GM23338 (cell line): Measurements from ENCODE around the gene NOL12. TPM values are rescaled to one million over a fixed set of nuclear protein-coding genes. Genes with fewer than 3 reads are reported as not detected.

ENCODE experiments used
- ATAC-seq: fragments of 200-7000 bp; cut with Tn5 transposase; 3 replicates; pipeline ENCODE4 v1.9.1; 2020
- DNase-seq: peaks from one replicate; pipeline ENCODE4 v3.0.0-alpha.2; 2015; ENCODE audit warnings: low spot score
- H2AFZ ChIP-seq: fragments of 200-600 bp; sonication (generic); 2 replicates; pipeline ENCODE4 v1.8.0; 2016; ENCODE audit warnings: antibody characterized with exemption, mild to moderate bottlenecking, moderate library complexity
- H3F3A ChIP-seq: fragments of 200-600 bp; sonication (generic); replicated peaks from 2 replicates; pipeline ENCODE4 v1.8.0; 2017; ENCODE audit warnings: antibody characterized with exemption, mixed run types, low read depth
- H3K27ac ChIP-seq: fragments of 200-600 bp; sonication (generic); 2 replicates; pipeline ENCODE4 v1.6.1; 2016; ENCODE audit warnings: low read depth
- H3K27me3 ChIP-seq: fragments of 200-600 bp; sonication (generic); 2 replicates; pipeline ENCODE4 v1.8.0; 2016; ENCODE audit warnings: mild to moderate bottlenecking, mixed run types, moderate library complexity; ENCODE audit not compliant: insufficient read depth
- H3K36me3 ChIP-seq: fragments of 200-600 bp; sonication (generic); 2 replicates; pipeline ENCODE4 v1.8.0; 2016; ENCODE audit warnings: mild to moderate bottlenecking; ENCODE audit not compliant: insufficient read depth
- H3K4me1 ChIP-seq: fragments of 200-600 bp; sonication (generic); 2 replicates; pipeline ENCODE4 v1.8.0; 2016; ENCODE audit warnings: mild to moderate bottlenecking, moderate library complexity; ENCODE audit not compliant: insufficient read depth
- H3K4me2 ChIP-seq: fragments of 200-600 bp; sonication (generic); 2 replicates; pipeline ENCODE4 v1.7.1; 2017; ENCODE audit warnings: mixed run types
- H3K4me3 ChIP-seq: fragments of 200-600 bp; sonication (generic); 2 replicates; pipeline ENCODE4 v1.6.1; 2016; ENCODE audit warnings: mixed run types
- H3K79me2 ChIP-seq: fragments of 200-600 bp; sonication (generic); replicated peaks from 2 replicates; pipeline ENCODE4 v1.8.0; 2017; ENCODE audit warnings: mild to moderate bottlenecking; ENCODE audit not compliant: insufficient read depth
- H3K9me2 ChIP-seq: fragments of 200-600 bp; sonication (generic); 2 replicates; pipeline ENCODE4 v1.8.0; 2017; ENCODE audit not compliant: insufficient read depth
- H4K20me1 ChIP-seq: fragments of 200-600 bp; sonication (generic); replicated peaks from 2 replicates; pipeline ENCODE4 v1.8.0; 2017; ENCODE audit warnings: mild to moderate bottlenecking; ENCODE audit not compliant: insufficient read depth
- H3K27ac Mint-ChIP-seq: 2 replicates; pipeline ENCODE4 v1.8.0; 2020; ENCODE audit warnings: inconsistent platforms, mild to moderate bottlenecking, moderate library complexity, mixed read lengths
- H3K27me3 Mint-ChIP-seq: 3 replicates; pipeline ENCODE4 v1.8.0; 2022; ENCODE audit warnings: low read depth, mild to moderate bottlenecking, moderate library complexity, mixed read lengths, inconsistent platforms; ENCODE audit not compliant: insufficient read depth, poor library complexity
- H3K36me3 Mint-ChIP-seq: 3 replicates; pipeline ENCODE4 v1.8.0; 2021; ENCODE audit warnings: low read depth, mild to moderate bottlenecking, inconsistent platforms, moderate library complexity, mixed read lengths
- H3K4me1 Mint-ChIP-seq: 3 replicates; pipeline ENCODE4 v1.8.0; 2020; ENCODE audit warnings: mild to moderate bottlenecking, inconsistent platforms, mixed read lengths
- H3K4me3 Mint-ChIP-seq: 3 replicates; pipeline ENCODE4 v1.8.0; 2021; ENCODE audit warnings: moderate library complexity, mild to moderate bottlenecking, inconsistent platforms, mixed read lengths
- H3K9me3 Mint-ChIP-seq: 3 replicates; pipeline ENCODE4 v1.8.0; 2020; ENCODE audit warnings: moderate library complexity, mild to moderate bottlenecking, inconsistent platforms, mixed read lengths
- CREB1 ChIP-seq: fragments of 250-450 bp; sonication (Bioruptor Pico); IDR thresholded peaks from 2 replicates; pipeline ENCODE4 v1.5.0; 2020; ENCODE audit warnings: low read depth, mild to moderate bottlenecking, moderate library complexity
- EZH2 ChIP-seq: fragments of 200-600 bp; sonication (generic); IDR thresholded peaks from one replicate; pipeline ENCODE4 v1.8.0; 2017; ENCODE audit warnings: antibody characterized with exemption, mild to moderate bottlenecking, low read depth; ENCODE audit not compliant: unreplicated experiment
- EZH2phosphoT487 ChIP-seq: fragments of 200-600 bp; sonication (generic); IDR thresholded peaks from one replicate; pipeline ENCODE4 v1.8.1; 2018; ENCODE audit warnings: antibody characterized with exemption; ENCODE audit not compliant: unreplicated experiment
- JUNB ChIP-seq: IDR thresholded peaks from one replicate; pipeline ENCODE4 v1.6.1; 2016; ENCODE audit warnings: antibody characterized with exemption; ENCODE audit not compliant: unreplicated experiment
- NANOG ChIP-seq: IDR thresholded peaks from 2 replicates; pipeline ENCODE4 v1.6.1; 2016; ENCODE audit warnings: antibody characterized with exemption, borderline replicate concordance
- POLR2AphosphoS5 ChIP-seq: IDR thresholded peaks from 2 replicates; pipeline ENCODE4 v1.6.1; 2016; ENCODE audit warnings: antibody characterized with exemption, low read depth
- STAT1 ChIP-seq: IDR thresholded peaks from one replicate; pipeline ENCODE4 v1.6.1; 2016; ENCODE audit warnings: antibody characterized with exemption; ENCODE audit not compliant: unreplicated experiment
- ZNF114 ChIP-seq: fragments of 250-450 bp; sonication (Bioruptor Pico); IDR thresholded peaks from 2 replicates; pipeline ENCODE4 v1.5.0; 2020; ENCODE audit warnings: mild to moderate bottlenecking, moderate library complexity
- ZNF331 ChIP-seq: fragments of 250-450 bp; sonication (Bioruptor Pico); IDR thresholded peaks from 2 replicates; pipeline ENCODE4 v1.5.0; 2020; ENCODE audit warnings: low read depth, mild to moderate bottlenecking, moderate library complexity
- polyA plus RNA-seq: library from polyadenylated mRNA; unstranded; fragments of >200 nt; fragmentation: Nextera tagmentation; extraction: Ambion mirVana; gene quantifications from 2 replicates; pipeline ENCODE4 v1.2.1, GENCODE V29; 2016
- total RNA-seq: library from RNA; depleted of rRNA; stranded (reverse); fragments of >200 nt; shearing (Covaris generic); gene quantifications from 2 replicates; pipeline ENCODE4 v1.2.3, GENCODE V29; 2014
- TF ChIP-seq, protein P1 (sequence below): IDR thresholded peaks from 2 replicates; pipeline ENCODE4 v1.6.1; 2016; ENCODE audit warnings: antibody characterized with exemption
- TF ChIP-seq, protein P2 (sequence below), 2 experiments: fragments of 200-600 bp in 1 of 2; sonication (generic) in 1 of 2; conservative IDR thresholded peaks; 2 replicates each; pipeline versions ENCODE4 v1.5.1 to v1.6.1; 2016 to 2017; ENCODE audit warnings: antibody characterized with exemption in 2 of 2, low read depth in 2 of 2, mild to moderate bottlenecking in 2 of 2, moderate library complexity in 1 of 2
- TF ChIP-seq, protein P3 (sequence below): fragments of 250-450 bp; sonication (Bioruptor Pico); IDR thresholded peaks from 2 replicates; pipeline ENCODE4 v1.5.0; 2020; ENCODE audit warnings: mild to moderate bottlenecking, moderate library complexity
- TF ChIP-seq, protein P4 (sequence below): IDR thresholded peaks from one replicate; pipeline ENCODE4 v1.6.1; 2018; ENCODE audit warnings: antibody characterized with exemption; ENCODE audit not compliant: unreplicated experiment

The NOL12 gene
- total and polyA plus RNA-seq, 2 experiments from 2014 or later = 22.2 to 48.5 TPM

DNA sequence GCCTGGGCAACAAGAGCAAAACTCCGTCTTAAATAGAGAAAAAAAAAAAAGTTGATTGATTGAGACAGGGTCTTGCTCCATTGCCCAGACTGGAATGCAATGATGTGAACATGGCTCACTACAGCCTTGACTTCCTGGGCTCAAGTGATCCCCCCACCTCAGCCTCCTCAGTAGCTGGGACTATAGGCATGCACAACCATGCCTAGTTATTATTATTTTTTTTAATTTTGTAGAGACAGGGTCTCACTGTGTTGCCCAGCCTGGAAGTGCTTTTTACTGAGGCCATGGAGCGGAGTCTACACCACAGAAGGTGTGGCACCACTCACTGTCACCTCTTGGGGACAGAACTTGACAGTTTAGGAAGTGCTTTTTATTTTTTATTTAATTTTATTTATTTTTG is 28.5 kb downstream of the NOL12 start:
- H3K79me2 ChIP-seq = no peaks in the 10 kb centered on the region
- no peak for ATAC-seq
- no peaks in the 10 kb centered on the region for H3F3A ChIP-seq
- Mint-ChIP-seq H3K4me3 (no peak overlapping the region), H3K36me3 (peaks cover 47% of the 10 kb centered on the region), H3K9me3 (no peaks in the 10 kb centered on the region), H3K4me1 (peaks cover 4% of the 10 kb centered on the region), H3K27ac (no peak overlapping the region), H3K27me3 (peaks cover 14% of the 10 kb centered on the region)
- no peak for DNase-seq
- no peaks in the 10 kb centered on the region for H3K27me3 ChIP-seq
- H3K27ac ChIP-seq = no peak overlapping the region
- H2AFZ ChIP-seq = no peak overlapping the region
- peaks cover 4% of the 10 kb centered on the region; the same call in 1 of the 2 replicates for H3K36me3 ChIP-seq
- H3K4me1 ChIP-seq = no peaks in the 10 kb centered on the region
- no peaks in the 10 kb centered on the region for H3K9me2 ChIP-seq
- H3K4me3 ChIP-seq = no peak overlapping the region
- H3K4me2 ChIP-seq = no peak overlapping the region
- no peak for TF ChIP-seq EZH2phosphoT487
- no peak for TF ChIP-seq CREB1 (CRISPR knock-in tag)
- no peak for TF ChIP-seq JUNB
- TF ChIP-seq EZH2 = no peak
- no peak for TF ChIP-seq NANOG
- TF ChIP-seq, protein P1, sequence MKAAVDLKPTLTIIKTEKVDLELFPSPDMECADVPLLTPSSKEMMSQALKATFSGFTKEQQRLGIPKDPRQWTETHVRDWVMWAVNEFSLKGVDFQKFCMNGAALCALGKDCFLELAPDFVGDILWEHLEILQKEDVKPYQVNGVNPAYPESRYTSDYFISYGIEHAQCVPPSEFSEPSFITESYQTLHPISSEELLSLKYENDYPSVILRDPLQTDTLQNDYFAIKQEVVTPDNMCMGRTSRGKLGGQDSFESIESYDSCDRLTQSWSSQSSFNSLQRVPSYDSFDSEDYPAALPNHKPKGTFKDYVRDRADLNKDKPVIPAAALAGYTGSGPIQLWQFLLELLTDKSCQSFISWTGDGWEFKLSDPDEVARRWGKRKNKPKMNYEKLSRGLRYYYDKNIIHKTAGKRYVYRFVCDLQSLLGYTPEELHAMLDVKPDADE = no peak
- TF ChIP-seq, protein P2, sequence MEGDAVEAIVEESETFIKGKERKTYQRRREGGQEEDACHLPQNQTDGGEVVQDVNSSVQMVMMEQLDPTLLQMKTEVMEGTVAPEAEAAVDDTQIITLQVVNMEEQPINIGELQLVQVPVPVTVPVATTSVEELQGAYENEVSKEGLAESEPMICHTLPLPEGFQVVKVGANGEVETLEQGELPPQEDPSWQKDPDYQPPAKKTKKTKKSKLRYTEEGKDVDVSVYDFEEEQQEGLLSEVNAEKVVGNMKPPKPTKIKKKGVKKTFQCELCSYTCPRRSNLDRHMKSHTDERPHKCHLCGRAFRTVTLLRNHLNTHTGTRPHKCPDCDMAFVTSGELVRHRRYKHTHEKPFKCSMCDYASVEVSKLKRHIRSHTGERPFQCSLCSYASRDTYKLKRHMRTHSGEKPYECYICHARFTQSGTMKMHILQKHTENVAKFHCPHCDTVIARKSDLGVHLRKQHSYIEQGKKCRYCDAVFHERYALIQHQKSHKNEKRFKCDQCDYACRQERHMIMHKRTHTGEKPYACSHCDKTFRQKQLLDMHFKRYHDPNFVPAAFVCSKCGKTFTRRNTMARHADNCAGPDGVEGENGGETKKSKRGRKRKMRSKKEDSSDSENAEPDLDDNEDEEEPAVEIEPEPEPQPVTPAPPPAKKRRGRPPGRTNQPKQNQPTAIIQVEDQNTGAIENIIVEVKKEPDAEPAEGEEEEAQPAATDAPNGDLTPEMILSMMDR (conservative IDR thresholded peaks at IDR 0.05; ENCODE audit: low read depth in 2 of 2) = no peak
- TF ChIP-seq ZNF114 (CRISPR knock-in tag) = no peak
- TF ChIP-seq POLR2AphosphoS5 = no peak
- TF ChIP-seq, protein P3, sequence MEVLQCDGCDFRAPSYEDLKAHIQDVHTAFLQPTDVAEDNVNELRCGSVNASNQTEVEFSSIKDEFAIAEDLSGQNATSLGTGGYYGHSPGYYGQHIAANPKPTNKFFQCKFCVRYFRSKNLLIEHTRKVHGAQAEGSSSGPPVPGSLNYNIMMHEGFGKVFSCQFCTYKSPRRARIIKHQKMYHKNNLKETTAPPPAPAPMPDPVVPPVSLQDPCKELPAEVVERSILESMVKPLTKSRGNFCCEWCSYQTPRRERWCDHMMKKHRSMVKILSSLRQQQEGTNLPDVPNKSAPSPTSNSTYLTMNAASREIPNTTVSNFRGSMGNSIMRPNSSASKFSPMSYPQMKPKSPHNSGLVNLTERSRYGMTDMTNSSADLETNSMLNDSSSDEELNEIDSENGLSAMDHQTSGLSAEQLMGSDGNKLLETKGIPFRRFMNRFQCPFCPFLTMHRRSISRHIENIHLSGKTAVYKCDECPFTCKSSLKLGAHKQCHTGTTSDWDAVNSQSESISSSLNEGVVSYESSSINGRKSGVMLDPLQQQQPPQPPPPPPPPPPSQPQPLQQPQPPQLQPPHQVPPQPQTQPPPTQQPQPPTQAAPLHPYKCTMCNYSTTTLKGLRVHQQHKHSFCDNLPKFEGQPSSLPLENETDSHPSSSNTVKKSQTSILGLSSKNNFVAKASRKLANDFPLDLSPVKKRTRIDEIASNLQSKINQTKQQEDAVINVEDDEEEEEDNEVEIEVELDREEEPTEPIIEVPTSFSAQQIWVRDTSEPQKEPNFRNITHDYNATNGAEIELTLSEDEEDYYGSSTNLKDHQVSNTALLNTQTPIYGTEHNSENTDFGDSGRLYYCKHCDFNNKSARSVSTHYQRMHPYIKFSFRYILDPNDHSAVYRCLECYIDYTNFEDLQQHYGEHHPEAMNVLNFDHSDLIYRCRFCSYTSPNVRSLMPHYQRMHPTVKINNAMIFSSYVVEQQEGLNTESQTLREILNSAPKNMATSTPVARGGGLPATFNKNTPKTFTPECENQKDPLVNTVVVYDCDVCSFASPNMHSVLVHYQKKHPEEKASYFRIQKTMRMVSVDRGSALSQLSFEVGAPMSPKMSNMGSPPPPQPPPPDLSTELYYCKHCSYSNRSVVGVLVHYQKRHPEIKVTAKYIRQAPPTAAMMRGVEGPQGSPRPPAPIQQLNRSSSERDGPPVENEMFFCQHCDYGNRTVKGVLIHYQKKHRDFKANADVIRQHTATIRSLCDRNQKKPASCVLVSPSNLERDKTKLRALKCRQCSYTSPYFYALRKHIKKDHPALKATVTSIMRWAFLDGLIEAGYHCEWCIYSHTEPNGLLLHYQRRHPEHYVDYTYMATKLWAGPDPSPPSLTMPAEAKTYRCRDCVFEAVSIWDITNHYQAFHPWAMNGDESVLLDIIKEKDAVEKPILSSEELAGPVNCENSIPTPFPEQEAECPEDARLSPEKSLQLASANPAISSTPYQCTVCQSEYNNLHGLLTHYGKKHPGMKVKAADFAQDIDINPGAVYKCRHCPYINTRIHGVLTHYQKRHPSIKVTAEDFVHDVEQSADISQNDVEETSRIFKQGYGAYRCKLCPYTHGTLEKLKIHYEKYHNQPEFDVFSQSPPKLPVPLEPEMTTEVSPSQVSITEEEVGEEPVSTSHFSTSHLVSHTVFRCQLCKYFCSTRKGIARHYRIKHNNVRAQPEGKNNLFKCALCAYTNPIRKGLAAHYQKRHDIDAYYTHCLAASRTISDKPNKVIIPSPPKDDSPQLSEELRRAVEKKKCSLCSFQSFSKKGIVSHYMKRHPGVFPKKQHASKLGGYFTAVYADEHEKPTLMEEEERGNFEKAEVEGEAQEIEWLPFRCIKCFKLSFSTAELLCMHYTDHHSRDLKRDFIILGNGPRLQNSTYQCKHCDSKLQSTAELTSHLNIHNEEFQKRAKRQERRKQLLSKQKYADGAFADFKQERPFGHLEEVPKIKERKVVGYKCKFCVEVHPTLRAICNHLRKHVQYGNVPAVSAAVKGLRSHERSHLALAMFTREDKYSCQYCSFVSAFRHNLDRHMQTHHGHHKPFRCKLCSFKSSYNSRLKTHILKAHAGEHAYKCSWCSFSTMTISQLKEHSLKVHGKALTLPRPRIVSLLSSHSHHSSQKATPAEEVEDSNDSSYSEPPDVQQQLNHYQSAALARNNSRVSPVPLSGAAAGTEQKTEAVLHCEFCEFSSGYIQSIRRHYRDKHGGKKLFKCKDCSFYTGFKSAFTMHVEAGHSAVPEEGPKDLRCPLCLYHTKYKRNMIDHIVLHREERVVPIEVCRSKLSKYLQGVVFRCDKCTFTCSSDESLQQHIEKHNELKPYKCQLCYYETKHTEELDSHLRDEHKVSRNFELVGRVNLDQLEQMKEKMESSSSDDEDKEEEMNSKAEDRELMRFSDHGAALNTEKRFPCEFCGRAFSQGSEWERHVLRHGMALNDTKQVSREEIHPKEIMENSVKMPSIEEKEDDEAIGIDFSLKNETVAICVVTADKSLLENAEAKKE (CRISPR knock-in tag) = no peak
- no peak for TF ChIP-seq STAT1
- TF ChIP-seq ZNF331 (CRISPR knock-in tag) = no peak
- TF ChIP-seq, protein P4, sequence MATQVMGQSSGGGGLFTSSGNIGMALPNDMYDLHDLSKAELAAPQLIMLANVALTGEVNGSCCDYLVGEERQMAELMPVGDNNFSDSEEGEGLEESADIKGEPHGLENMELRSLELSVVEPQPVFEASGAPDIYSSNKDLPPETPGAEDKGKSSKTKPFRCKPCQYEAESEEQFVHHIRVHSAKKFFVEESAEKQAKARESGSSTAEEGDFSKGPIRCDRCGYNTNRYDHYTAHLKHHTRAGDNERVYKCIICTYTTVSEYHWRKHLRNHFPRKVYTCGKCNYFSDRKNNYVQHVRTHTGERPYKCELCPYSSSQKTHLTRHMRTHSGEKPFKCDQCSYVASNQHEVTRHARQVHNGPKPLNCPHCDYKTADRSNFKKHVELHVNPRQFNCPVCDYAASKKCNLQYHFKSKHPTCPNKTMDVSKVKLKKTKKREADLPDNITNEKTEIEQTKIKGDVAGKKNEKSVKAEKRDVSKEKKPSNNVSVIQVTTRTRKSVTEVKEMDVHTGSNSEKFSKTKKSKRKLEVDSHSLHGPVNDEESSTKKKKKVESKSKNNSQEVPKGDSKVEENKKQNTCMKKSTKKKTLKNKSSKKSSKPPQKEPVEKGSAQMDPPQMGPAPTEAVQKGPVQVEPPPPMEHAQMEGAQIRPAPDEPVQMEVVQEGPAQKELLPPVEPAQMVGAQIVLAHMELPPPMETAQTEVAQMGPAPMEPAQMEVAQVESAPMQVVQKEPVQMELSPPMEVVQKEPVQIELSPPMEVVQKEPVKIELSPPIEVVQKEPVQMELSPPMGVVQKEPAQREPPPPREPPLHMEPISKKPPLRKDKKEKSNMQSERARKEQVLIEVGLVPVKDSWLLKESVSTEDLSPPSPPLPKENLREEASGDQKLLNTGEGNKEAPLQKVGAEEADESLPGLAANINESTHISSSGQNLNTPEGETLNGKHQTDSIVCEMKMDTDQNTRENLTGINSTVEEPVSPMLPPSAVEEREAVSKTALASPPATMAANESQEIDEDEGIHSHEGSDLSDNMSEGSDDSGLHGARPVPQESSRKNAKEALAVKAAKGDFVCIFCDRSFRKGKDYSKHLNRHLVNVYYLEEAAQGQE = no peak
- no peaks in the 10 kb centered on the region; the same call in 1 of the 2 replicates for H4K20me1 ChIP-seq
